Astrocyte (in vitro differentiated cells and primary cell): ENCODE results near the gene ACADSB.

ENCODE experiments used
- CTCF ChIP-seq: IDR thresholded peaks from 2 replicates; pipeline ENCODE4 v1.5.1; 2011; ENCODE audit warnings: low read depth, mild to moderate bottlenecking, inconsistent platforms, low read length, moderate library complexity; ENCODE audit not compliant: insufficient read depth
- EZH2 ChIP-seq: IDR thresholded peaks from 2 replicates; pipeline ENCODE4 v1.6.1; 2012; ENCODE audit warnings: mild to moderate bottlenecking, low read length, inconsistent platforms; ENCODE audit not compliant: insufficient read depth

- TF ChIP-seq EZH2 (no peak), CTCF (no peak)
These were observed 84.7 kb downstream of the ACADSB start for GRCh38 chr10:123093489-123093888.
